Measurements from ENCODE around the gene LYSMD2. TPM values are rescaled to one million over a fixed set of nuclear protein-coding genes. Genes with fewer than 3 reads are reported as not detected.

The LYSMD2 gene
- polyA plus RNA-seq, 1 of the 3 experiments (the other 2 are of a cell fraction), result 10.3 TPM

- Histone ChIP-seq H2AFZ (ENCODE audit: low read depth) (no peak overlapping the region), H3K9me2 (no peaks in the 10 kb centered on the region), H4K20me1 (ENCODE audit: insufficient read depth) (no peaks in the 10 kb centered on the region), H3K27me3 (ENCODE audit: insufficient read depth) (no peaks in the 10 kb centered on the region), H3K9me3 (no peaks in the 10 kb centered on the region), H3K27ac (ENCODE audit: low read depth in 2 of 2, low read length in 1 of 2) (no peak overlapping the region; a peak in 1 of 4 replicates), H3F3A (replicated peaks; ENCODE audit: insufficient read depth) (peaks cover 4% of the 10 kb centered on the region), H3K4me2 (no peak overlapping the region), H3K9ac (no peak overlapping the region), H3K4me3 (ENCODE audit: low read depth in 2 of 2, low read length in 1 of 2) (no peak overlapping the region), H3K4me1 (ENCODE audit: control insufficient read depth in 1 of 2, insufficient read depth in 2 of 2, low read depth in 1 of 2, low read length in 1 of 2) (peaks cover 0 to 7% of the 10 kb centered on the region in 2 experiments; a peak in 1 of 4 replicates), H3K79me2 (ENCODE audit: insufficient read depth) (no peaks in the 10 kb centered on the region), H3K36me3 (replicated peaks in 1 of 2; ENCODE audit: control insufficient read depth in 1 of 2, insufficient read depth in 2 of 2, low read length in 1 of 2) (peaks cover 0 to 13% of the 10 kb centered on the region in 2 experiments)
- no peak for DNase-seq
- TF ChIP-seq FOXM1 (IDR thresholded peaks at IDR 0.05; ENCODE audit: low read depth) (no peak), TEAD4 (IDR thresholded peaks at IDR 0.05; ENCODE audit: borderline replicate concordance, insufficient read depth) (no peak)
- POLR2A ChIA-PET, result no interaction called here
- CTCF ChIA-PET, result interaction anchor here (1.2 to 1.3 kb wide), 2 partner anchors 9 to 18 kb away, joined by 3 to 4 read pairs; no protein-coding TSS in a partner anchor
- 94% methylated on average over 1 of the region's 1 CpG for WGBS (ENCODE audit: low lambda C conversion rate)
These were observed 22.5 kb downstream of the LYSMD2 start for GRCh38 chr15:51714911-51715310.

GRCh38 chr15:51714162-51714561 is 23.3 kb downstream of the LYSMD2 start:
- 55% methylated on average over 1 of the region's 1 CpG for WGBS (ENCODE audit: low lambda C conversion rate)
- TF ChIP-seq ELF1 (IDR thresholded peaks at IDR 0.05), result no peak
- no peak for TF ChIP-seq POLR2AphosphoS5 (IDR thresholded peaks at IDR 0.05; ENCODE audit: low read depth, low read length)
- TF ChIP-seq MXI1 (IDR thresholded peaks at IDR 0.05; ENCODE audit: low read depth, low read length), result no peak
- TF ChIP-seq, protein P1, sequence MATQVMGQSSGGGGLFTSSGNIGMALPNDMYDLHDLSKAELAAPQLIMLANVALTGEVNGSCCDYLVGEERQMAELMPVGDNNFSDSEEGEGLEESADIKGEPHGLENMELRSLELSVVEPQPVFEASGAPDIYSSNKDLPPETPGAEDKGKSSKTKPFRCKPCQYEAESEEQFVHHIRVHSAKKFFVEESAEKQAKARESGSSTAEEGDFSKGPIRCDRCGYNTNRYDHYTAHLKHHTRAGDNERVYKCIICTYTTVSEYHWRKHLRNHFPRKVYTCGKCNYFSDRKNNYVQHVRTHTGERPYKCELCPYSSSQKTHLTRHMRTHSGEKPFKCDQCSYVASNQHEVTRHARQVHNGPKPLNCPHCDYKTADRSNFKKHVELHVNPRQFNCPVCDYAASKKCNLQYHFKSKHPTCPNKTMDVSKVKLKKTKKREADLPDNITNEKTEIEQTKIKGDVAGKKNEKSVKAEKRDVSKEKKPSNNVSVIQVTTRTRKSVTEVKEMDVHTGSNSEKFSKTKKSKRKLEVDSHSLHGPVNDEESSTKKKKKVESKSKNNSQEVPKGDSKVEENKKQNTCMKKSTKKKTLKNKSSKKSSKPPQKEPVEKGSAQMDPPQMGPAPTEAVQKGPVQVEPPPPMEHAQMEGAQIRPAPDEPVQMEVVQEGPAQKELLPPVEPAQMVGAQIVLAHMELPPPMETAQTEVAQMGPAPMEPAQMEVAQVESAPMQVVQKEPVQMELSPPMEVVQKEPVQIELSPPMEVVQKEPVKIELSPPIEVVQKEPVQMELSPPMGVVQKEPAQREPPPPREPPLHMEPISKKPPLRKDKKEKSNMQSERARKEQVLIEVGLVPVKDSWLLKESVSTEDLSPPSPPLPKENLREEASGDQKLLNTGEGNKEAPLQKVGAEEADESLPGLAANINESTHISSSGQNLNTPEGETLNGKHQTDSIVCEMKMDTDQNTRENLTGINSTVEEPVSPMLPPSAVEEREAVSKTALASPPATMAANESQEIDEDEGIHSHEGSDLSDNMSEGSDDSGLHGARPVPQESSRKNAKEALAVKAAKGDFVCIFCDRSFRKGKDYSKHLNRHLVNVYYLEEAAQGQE (IDR thresholded peaks at IDR 0.05; ENCODE audit: low read depth, low read length), result no peak
- no peak for TF ChIP-seq EZH2phosphoT487 (IDR thresholded peaks at IDR 0.05; ENCODE audit: borderline replicate concordance, low read depth)
- no peak for TF ChIP-seq YY1 (IDR thresholded peaks at IDR 0.05; ENCODE audit: low read depth)
- TF ChIP-seq RXRA (IDR thresholded peaks at IDR 0.05; ENCODE audit: borderline replicate concordance, low read depth), result no peak

More at GRCh38 chr15:51714162-51714561, 23.3 kb downstream of the LYSMD2 start:
- Histone ChIP-seq H3F3A (replicated peaks; ENCODE audit: insufficient read depth) (peaks cover 4% of the 10 kb centered on the region), H3K4me2 (no peak overlapping the region), H3K27ac (ENCODE audit: low read depth in 2 of 2, low read length in 1 of 2) (no peak overlapping the region; a peak in 1 of 4 replicates), H3K4me3 (ENCODE audit: low read depth in 2 of 2, low read length in 1 of 2) (no peak overlapping the region), H3K9me3 (no peaks in the 10 kb centered on the region), H3K9ac (no peak overlapping the region), H4K20me1 (ENCODE audit: insufficient read depth) (no peaks in the 10 kb centered on the region), H3K9me2 (no peaks in the 10 kb centered on the region), H3K36me3 (replicated peaks in 1 of 2; ENCODE audit: control insufficient read depth in 1 of 2, insufficient read depth in 2 of 2, low read length in 1 of 2) (peaks cover 0 to 8% of the 10 kb centered on the region in 2 experiments), H3K79me2 (ENCODE audit: insufficient read depth) (no peaks in the 10 kb centered on the region), H2AFZ (ENCODE audit: low read depth) (no peak overlapping the region), H3K4me1 (ENCODE audit: control insufficient read depth in 1 of 2, insufficient read depth in 2 of 2, low read depth in 1 of 2, low read length in 1 of 2) (peaks cover 0 to 7% of the 10 kb centered on the region in 2 experiments; a peak in 1 of 4 replicates), H3K27me3 (ENCODE audit: insufficient read depth) (no peaks in the 10 kb centered on the region)
- DNase-seq, result peak; percentile 31
- ChIA-PET POLR2A (no interaction called here), CTCF (interaction anchor here (1.2 kb wide), 1 partner anchor 19 kb away, joined by 3 read pairs; no protein-coding TSS in a partner anchor)
